ENCODE measurements around the gene RAPGEF1. TPM values are rescaled to one million over a fixed set of nuclear protein-coding genes. Genes with fewer than 3 reads are reported as not detected.
A peak's percentile ranks its signal among the peaks of the same experiment; 100 is the strongest.

Gene RAPGEF1
- total RNA-seq, 1 experiment from 2014 or later = 55.6 TPM

- no peak overlapping the region for H4K8ac ChIP-seq (replicated peaks; ENCODE audit: insufficient read length, low read depth, low read length)
- no peak overlapping the region for H2BK15ac ChIP-seq (ENCODE audit: low read depth, low read length)
- no peak for TF ChIP-seq CTCF (conservative IDR thresholded peaks at IDR 0.05)
- no peak overlapping the region for H2BK12ac ChIP-seq (ENCODE audit: insufficient read length, low read depth, low read length)
- H3K27me3 Mint-ChIP-seq (ENCODE audit: low read depth) = no peaks in the 10 kb centered on the region
- H3K23ac ChIP-seq (ENCODE audit: insufficient read length, low read depth, low read length) = no peak overlapping the region
- H3K79me2 ChIP-seq (ENCODE audit: insufficient read depth, low read length) = no peaks in the 10 kb centered on the region
- no peak overlapping the region for H2BK120ac ChIP-seq (ENCODE audit: low read depth, low read length, poor library complexity, severe bottlenecking)
- H2BK20ac ChIP-seq (ENCODE audit: low read depth, low read length, poor library complexity, severe bottlenecking) = no peak overlapping the region
- H3K27ac Mint-ChIP-seq = peak overlapping the region; percentile 73 to 79 (median 77); a peak in 6 of 7 replicates
- no peak overlapping the region for H3K14ac ChIP-seq (ENCODE audit: insufficient read depth, low read length)
- no peak for DNase-seq
- no peak overlapping the region for H3K4me2 ChIP-seq (ENCODE audit: insufficient read depth, insufficient read length, low read length)
- no peaks in the 10 kb centered on the region for H3K23me2 ChIP-seq (ENCODE audit: insufficient read length, low read depth, low read length, poor library complexity, severe bottlenecking)
- no peak overlapping the region for H3K4ac ChIP-seq (ENCODE audit: low read depth, low read length)
- H4K20me1 ChIP-seq (ENCODE audit: control insufficient read depth, insufficient read depth, insufficient read length) = no peaks in the 10 kb centered on the region
- no peak overlapping the region for H4K91ac ChIP-seq (ENCODE audit: insufficient read length, low read depth, low read length)
- no peak overlapping the region for H2AFZ ChIP-seq (ENCODE audit: low read length)
- H3K27me3 ChIP-seq (ENCODE audit: insufficient read depth, low read length) = no peaks in the 10 kb centered on the region
- H3K36me3 Mint-ChIP-seq (ENCODE audit: insufficient read depth in 1 of 3, low read depth in 3 of 3) = peaks cover 26 to 74% (median 43%) of the 10 kb centered on the region in 3 experiments; a peak in 6 of 7 replicates
- H2AK5ac ChIP-seq (ENCODE audit: insufficient read length, low read length) = no peak overlapping the region
- no peak overlapping the region for H3K27ac ChIP-seq (ENCODE audit: insufficient read length, low read depth, low read length)
- no peak overlapping the region for H3K18ac ChIP-seq (ENCODE audit: insufficient read length, low read depth, low read length)
- H3K4me1 Mint-ChIP-seq = peaks cover 3 to 9% of the 10 kb centered on the region in 2 experiments
- no peak overlapping the region for H3K9ac ChIP-seq (ENCODE audit: extremely low read depth, insufficient read length, low read length)
- H3K4me1 ChIP-seq (ENCODE audit: insufficient read depth, low read length) = no peaks in the 10 kb centered on the region
- WGBS (ENCODE audit: extremely low coverage, insufficient read length, low lambda C conversion rate) = no CpG with 5 or more reads among the region's 31 CpGs
- H3T11ph ChIP-seq (ENCODE audit: low read length) = no peak overlapping the region
- no peaks in the 10 kb centered on the region for H3K9me3 ChIP-seq (ENCODE audit: control insufficient read depth, low read depth, low read length)
- no peaks in the 10 kb centered on the region for H3K9me3 Mint-ChIP-seq
- no peak overlapping the region for H3K56ac ChIP-seq (ENCODE audit: insufficient read length, low read depth, low read length)
- H2BK5ac ChIP-seq (ENCODE audit: insufficient read length, low read length) = no peak overlapping the region
- H3K4me3 Mint-ChIP-seq = no peak overlapping the region; a peak in 1 of 5 replicates
- no peak overlapping the region for H4K5ac ChIP-seq (ENCODE audit: insufficient read length, low read depth, low read length)
- H3K79me1 ChIP-seq (ENCODE audit: insufficient read depth, low read depth, low read length, poor library complexity, severe bottlenecking) = no peaks in the 10 kb centered on the region
Observed at GRCh38 chr9:131621551-131622358, 118.1 kb downstream of the RAPGEF1 start.

All from H9 (cell line).